ENCODE results near the gene WNT5B. TPM values are rescaled to one million over a fixed set of nuclear protein-coding genes. Genes with fewer than 3 reads are reported as not detected.

Gene WNT5B
- total and polyA plus RNA-seq, 4 donors, result 0.59 to 2.4 (median 0.97) TPM

DNA sequence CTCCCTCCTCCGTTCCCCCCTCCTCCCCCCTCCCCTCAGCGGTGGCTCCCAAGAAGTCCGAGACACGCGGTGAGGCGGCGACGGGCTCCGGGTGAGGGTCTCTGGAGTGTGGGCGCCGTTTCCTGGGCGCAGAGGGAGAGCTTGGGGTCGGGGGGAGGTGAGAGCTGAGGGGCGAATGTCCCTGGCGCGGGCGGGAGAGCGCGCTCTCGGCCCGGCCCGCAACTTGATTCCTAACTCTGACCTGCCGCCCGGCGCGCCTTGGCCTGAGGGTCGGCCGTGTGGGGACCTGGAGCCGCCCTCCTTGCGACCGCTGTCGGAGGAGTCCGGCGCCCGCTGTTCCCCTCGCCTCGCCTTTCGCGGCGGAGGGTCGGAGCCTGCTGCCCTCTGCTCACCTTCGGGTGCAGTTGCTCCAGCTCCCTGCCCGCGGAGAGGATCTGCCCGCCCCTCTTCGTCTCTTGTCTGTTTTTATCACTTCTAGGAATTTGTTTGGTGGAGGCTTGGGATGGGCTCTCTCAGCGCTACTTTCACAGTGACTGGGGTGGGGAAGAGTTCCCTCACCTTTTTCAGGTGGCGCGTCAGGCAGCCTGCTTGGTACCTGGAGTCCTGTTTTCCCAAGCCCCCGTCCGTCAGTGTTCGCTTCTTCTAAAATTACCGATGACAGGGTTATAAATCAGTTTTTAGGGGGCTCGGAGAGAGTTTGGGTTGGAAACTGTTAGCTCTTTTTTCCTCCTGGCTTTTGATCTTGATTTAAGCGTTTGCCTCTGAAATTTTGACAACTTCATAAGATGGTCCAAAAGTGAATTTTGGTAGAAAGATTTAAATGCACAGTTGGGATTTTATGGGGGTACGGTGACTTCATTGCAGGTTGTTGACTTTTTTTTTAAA lies 62.3 kb downstream of the WNT5B start:
- H3K27ac ChIP-seq (ENCODE audit: low read depth in 1 of 2, low read length in 2 of 2), result peak overlapping the region; percentile 99
- peak overlapping the region; percentile 82 to 98 for H3K9ac ChIP-seq (ENCODE audit: low read depth in 1 of 2, low read length in 2 of 2)
- H3K36me3 ChIP-seq (ENCODE audit: control insufficient read depth in 4 of 4, insufficient read depth in 3 of 4, low read depth in 1 of 4, low read length in 3 of 4), result peaks cover 0 to 2% (median 0%) of the 10 kb centered on the region in 4 donors
- peaks cover 1 to 23% (median 8%) of the 10 kb centered on the region in 4 donors for H3K4me1 ChIP-seq (ENCODE audit: control insufficient read depth in 4 of 4, insufficient read depth in 4 of 4, low read length in 3 of 4)
- peak; percentile 69 for DNase-seq (ENCODE audit: low spot score)
- H3K27me3 ChIP-seq (ENCODE audit: control insufficient read depth in 4 of 4, insufficient read depth in 4 of 4, low read length in 3 of 4), result no peaks in the 10 kb centered on the region
- TF ChIP-seq SP1 (IDR thresholded peaks at IDR 0.05) (no peak), EGR1 (IDR thresholded peaks at IDR 0.05; ENCODE audit: low read depth in 2 of 2) (no peak), FOXA1 (IDR thresholded peaks at IDR 0.05) (no peak), FOXA2 (IDR thresholded peaks at IDR 0.05) (no peak), HNF4A (conservative IDR thresholded peaks at IDR 0.05) (no peak), RXRA (IDR thresholded peaks at IDR 0.05) (no peak), YY1 (IDR thresholded peaks at IDR 0.05) (no peak), HNF4G (IDR thresholded peaks at IDR 0.05) (no peak), NR2F2 (IDR thresholded peaks at IDR 0.05) (no peak), JUND (IDR thresholded peaks at IDR 0.05) (no peak), RAD21 (IDR thresholded peaks at IDR 0.05) (peak in 1 of 2 donors; percentile 44), TAF1 (conservative IDR thresholded peaks at IDR 0.05) (peak; percentile 7), GABPA (IDR thresholded peaks at IDR 0.05 in 1 of 2, conservative IDR thresholded peaks at IDR 0.05 in 1 of 2) (no peak)
- TF ChIP-seq, protein P1, sequence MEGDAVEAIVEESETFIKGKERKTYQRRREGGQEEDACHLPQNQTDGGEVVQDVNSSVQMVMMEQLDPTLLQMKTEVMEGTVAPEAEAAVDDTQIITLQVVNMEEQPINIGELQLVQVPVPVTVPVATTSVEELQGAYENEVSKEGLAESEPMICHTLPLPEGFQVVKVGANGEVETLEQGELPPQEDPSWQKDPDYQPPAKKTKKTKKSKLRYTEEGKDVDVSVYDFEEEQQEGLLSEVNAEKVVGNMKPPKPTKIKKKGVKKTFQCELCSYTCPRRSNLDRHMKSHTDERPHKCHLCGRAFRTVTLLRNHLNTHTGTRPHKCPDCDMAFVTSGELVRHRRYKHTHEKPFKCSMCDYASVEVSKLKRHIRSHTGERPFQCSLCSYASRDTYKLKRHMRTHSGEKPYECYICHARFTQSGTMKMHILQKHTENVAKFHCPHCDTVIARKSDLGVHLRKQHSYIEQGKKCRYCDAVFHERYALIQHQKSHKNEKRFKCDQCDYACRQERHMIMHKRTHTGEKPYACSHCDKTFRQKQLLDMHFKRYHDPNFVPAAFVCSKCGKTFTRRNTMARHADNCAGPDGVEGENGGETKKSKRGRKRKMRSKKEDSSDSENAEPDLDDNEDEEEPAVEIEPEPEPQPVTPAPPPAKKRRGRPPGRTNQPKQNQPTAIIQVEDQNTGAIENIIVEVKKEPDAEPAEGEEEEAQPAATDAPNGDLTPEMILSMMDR (IDR thresholded peaks at IDR 0.05; ENCODE audit: low read depth, low read length, missing input control), result peak; percentile 5
- TF ChIP-seq, protein P2, sequence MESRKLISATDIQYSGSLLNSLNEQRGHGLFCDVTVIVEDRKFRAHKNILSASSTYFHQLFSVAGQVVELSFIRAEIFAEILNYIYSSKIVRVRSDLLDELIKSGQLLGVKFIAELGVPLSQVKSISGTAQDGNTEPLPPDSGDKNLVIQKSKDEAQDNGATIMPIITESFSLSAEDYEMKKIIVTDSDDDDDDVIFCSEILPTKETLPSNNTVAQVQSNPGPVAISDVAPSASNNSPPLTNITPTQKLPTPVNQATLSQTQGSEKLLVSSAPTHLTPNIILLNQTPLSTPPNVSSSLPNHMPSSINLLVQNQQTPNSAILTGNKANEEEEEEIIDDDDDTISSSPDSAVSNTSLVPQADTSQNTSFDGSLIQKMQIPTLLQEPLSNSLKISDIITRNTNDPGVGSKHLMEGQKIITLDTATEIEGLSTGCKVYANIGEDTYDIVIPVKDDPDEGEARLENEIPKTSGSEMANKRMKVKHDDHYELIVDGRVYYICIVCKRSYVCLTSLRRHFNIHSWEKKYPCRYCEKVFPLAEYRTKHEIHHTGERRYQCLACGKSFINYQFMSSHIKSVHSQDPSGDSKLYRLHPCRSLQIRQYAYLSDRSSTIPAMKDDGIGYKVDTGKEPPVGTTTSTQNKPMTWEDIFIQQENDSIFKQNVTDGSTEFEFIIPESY (IDR thresholded peaks at IDR 0.05), result no peak
- TF ChIP-seq, protein P3, sequence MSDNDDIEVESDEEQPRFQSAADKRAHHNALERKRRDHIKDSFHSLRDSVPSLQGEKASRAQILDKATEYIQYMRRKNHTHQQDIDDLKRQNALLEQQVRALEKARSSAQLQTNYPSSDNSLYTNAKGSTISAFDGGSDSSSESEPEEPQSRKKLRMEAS (IDR thresholded peaks at IDR 0.05), result no peak
- TF ChIP-seq, protein P4, sequence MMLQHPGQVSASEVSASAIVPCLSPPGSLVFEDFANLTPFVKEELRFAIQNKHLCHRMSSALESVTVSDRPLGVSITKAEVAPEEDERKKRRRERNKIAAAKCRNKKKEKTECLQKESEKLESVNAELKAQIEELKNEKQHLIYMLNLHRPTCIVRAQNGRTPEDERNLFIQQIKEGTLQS (IDR thresholded peaks at IDR 0.05), result no peak
- TF ChIP-seq, protein P5, sequence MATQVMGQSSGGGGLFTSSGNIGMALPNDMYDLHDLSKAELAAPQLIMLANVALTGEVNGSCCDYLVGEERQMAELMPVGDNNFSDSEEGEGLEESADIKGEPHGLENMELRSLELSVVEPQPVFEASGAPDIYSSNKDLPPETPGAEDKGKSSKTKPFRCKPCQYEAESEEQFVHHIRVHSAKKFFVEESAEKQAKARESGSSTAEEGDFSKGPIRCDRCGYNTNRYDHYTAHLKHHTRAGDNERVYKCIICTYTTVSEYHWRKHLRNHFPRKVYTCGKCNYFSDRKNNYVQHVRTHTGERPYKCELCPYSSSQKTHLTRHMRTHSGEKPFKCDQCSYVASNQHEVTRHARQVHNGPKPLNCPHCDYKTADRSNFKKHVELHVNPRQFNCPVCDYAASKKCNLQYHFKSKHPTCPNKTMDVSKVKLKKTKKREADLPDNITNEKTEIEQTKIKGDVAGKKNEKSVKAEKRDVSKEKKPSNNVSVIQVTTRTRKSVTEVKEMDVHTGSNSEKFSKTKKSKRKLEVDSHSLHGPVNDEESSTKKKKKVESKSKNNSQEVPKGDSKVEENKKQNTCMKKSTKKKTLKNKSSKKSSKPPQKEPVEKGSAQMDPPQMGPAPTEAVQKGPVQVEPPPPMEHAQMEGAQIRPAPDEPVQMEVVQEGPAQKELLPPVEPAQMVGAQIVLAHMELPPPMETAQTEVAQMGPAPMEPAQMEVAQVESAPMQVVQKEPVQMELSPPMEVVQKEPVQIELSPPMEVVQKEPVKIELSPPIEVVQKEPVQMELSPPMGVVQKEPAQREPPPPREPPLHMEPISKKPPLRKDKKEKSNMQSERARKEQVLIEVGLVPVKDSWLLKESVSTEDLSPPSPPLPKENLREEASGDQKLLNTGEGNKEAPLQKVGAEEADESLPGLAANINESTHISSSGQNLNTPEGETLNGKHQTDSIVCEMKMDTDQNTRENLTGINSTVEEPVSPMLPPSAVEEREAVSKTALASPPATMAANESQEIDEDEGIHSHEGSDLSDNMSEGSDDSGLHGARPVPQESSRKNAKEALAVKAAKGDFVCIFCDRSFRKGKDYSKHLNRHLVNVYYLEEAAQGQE (IDR thresholded peaks at IDR 0.05), result peak; percentile 33
- under 1% methylated on average over 56 of the region's 56 CpGs for WGBS
- H3K4me3 ChIP-seq (ENCODE audit: low read depth in 1 of 3, low read length in 3 of 3), result peak overlapping the region; percentile 74 to 88 (median 84)
- H3K9me3 ChIP-seq (ENCODE audit: control insufficient read depth in 4 of 4, low read length in 3 of 4), result no peaks in the 10 kb centered on the region
